IMR-90 (cell line): ENCODE results near the gene LAGE3. TPM values are rescaled to one million over a fixed set of nuclear protein-coding genes. Genes with fewer than 3 reads are reported as not detected.

Experiments
- ATAC-seq: fragments of 200-7000 bp; cut with Tn5 transposase; 2 replicates; pipeline ENCODE4 v1.9.1; 2020; ENCODE audit warnings: low read depth, mild to moderate bottlenecking, moderate library complexity
- BruUV-seq: library from RNA; stranded (reverse); fragments of 400-500 nt; replicated peaks from 2 replicates; lab custom pipeline; 2021; lab: Mats Ljungman, UMichigan
- CTCF ChIA-PET: fragments of 300-600 bp; formaldehyde crosslinking; extraction: SDS; loops from one replicate; lab custom pipeline; 2021; ENCODE audit warnings: antibody characterized with exemption; lab: Yijun Ruan, JAX
- POLR2A ChIA-PET: fragments of 300-600 bp; sonication (Branson Sonifier 250); formaldehyde crosslinking; loops from one replicate; lab custom pipeline; 2022; ENCODE audit warnings: antibody characterized with exemption; ENCODE audit not compliant: unreplicated experiment; lab: Charles Lee
- DNase-seq: peaks from one replicate; pipeline ENCODE4 v3.0.0; 2013
- H2AFZ ChIP-seq: replicated peaks from 2 replicates; pipeline ENCODE3; 2013; ENCODE audit warnings: low read length, mild to moderate bottlenecking; ENCODE audit not compliant: poor library complexity
- H2AK5ac ChIP-seq: 2 replicates; pipeline ENCODE4 v1.6.1; 2013; ENCODE audit warnings: low read depth, low read length, inconsistent platforms
- H2AK9ac ChIP-seq: replicated peaks from 2 replicates; pipeline ENCODE3; 2013; ENCODE audit warnings: mild to moderate bottlenecking, low read depth, low read length, moderate library complexity; ENCODE audit not compliant: poor library complexity
- H2BK120ac ChIP-seq: 2 replicates; pipeline ENCODE4 v1.6.1; 2013; ENCODE audit warnings: low read depth, low read length, inconsistent platforms
- H2BK15ac ChIP-seq: 3 replicates; pipeline ENCODE4 v1.6.1; 2013; ENCODE audit warnings: low read depth, low read length, inconsistent platforms
- H2BK20ac ChIP-seq: 2 replicates; pipeline ENCODE4 v1.6.1; 2013; ENCODE audit warnings: low read depth, mild to moderate bottlenecking, inconsistent platforms, low read length, moderate library complexity
- H2BK5ac ChIP-seq: 2 replicates; pipeline ENCODE4 v1.6.1; 2013; ENCODE audit warnings: mild to moderate bottlenecking, low read depth, low read length, inconsistent platforms; ENCODE audit not compliant: poor library complexity, severe bottlenecking
- H3K14ac ChIP-seq: replicated peaks from 2 replicates; pipeline ENCODE4 v1.6.1; 2013; ENCODE audit warnings: low read depth, low read length, inconsistent platforms
- H3K18ac ChIP-seq: 2 replicates; pipeline ENCODE4 v1.6.1; 2013; ENCODE audit warnings: low read depth, low read length, control low read depth
- H3K23ac ChIP-seq: 2 replicates; pipeline ENCODE4 v1.6.1; 2013; ENCODE audit warnings: low read depth, low read length, inconsistent platforms
- H3K27ac ChIP-seq: 2 replicates; pipeline ENCODE4 v1.5.1; 2013; ENCODE audit warnings: mild to moderate bottlenecking, control low read depth, low read length; ENCODE audit not compliant: insufficient read depth
- H3K27me3 ChIP-seq: 2 replicates; pipeline ENCODE4 v1.6.1; 2013; ENCODE audit warnings: low read length; ENCODE audit not compliant: control insufficient read depth, insufficient read depth
- H3K36me3 ChIP-seq: 2 replicates; pipeline ENCODE4 v1.6.1; 2013; ENCODE audit warnings: low read length, mixed read lengths; ENCODE audit not compliant: control insufficient read depth, insufficient read depth
- H3K4ac ChIP-seq: 2 replicates; pipeline ENCODE4 v1.6.1; 2013; ENCODE audit warnings: low read depth, low read length, inconsistent platforms
- H3K4me1 ChIP-seq: 2 replicates; pipeline ENCODE4 v1.6.1; 2013; ENCODE audit warnings: low read length, mixed read lengths; ENCODE audit not compliant: control insufficient read depth, insufficient read depth
- H3K4me2 ChIP-seq: 2 replicates; pipeline ENCODE4 v1.6.1; 2013; ENCODE audit warnings: low read depth, mild to moderate bottlenecking, control low read depth, low read length, moderate library complexity
- H3K4me3 ChIP-seq: 2 replicates; pipeline ENCODE4 v1.5.1; 2013; ENCODE audit warnings: low read depth, mild to moderate bottlenecking, control low read depth, low read length, moderate library complexity; ENCODE audit not compliant: insufficient read depth
- H3K56ac ChIP-seq: 2 replicates; pipeline ENCODE4 v1.6.1; 2013; ENCODE audit warnings: low read length, inconsistent platforms; ENCODE audit not compliant: insufficient read depth; ENCODE audit errors: extremely low read depth
- H3K79me1 ChIP-seq, 2 experiments: 2 replicates each; pipeline ENCODE4 v1.6.1; 2013; ENCODE audit warnings: low read length in 2 of 2, inconsistent platforms in 1 of 2, low read depth in 1 of 2
- H3K9ac ChIP-seq: 2 replicates; pipeline ENCODE4 v1.6.1; 2013; ENCODE audit warnings: low read depth, low read length, control low read depth
- H3K9me1 ChIP-seq: 2 replicates; pipeline ENCODE4 v1.6.1; 2013; ENCODE audit warnings: low read length, inconsistent platforms; ENCODE audit not compliant: insufficient read depth
- H3K9me3 ChIP-seq: 2 replicates; pipeline ENCODE4 v1.6.1; 2013; ENCODE audit warnings: low read length; ENCODE audit not compliant: control insufficient read depth, insufficient read depth
- H4K20me1 ChIP-seq: 2 replicates; pipeline ENCODE4 v1.6.1; 2013; ENCODE audit warnings: low read length, inconsistent platforms; ENCODE audit not compliant: insufficient read depth
- H4K5ac ChIP-seq: 2 replicates; pipeline ENCODE4 v1.6.1; 2013; ENCODE audit warnings: mild to moderate bottlenecking, low read depth, low read length, control low read depth
- H4K8ac ChIP-seq, 2 experiments: 2 replicates each; pipeline ENCODE4 v1.6.1; 2013; ENCODE audit warnings: low read depth in 2 of 2, low read length in 2 of 2, control low read depth in 1 of 2, inconsistent platforms in 1 of 2
- H4K91ac ChIP-seq: 2 replicates; pipeline ENCODE4 v1.6.1; 2013; ENCODE audit warnings: low read depth, low read length, inconsistent platforms; ENCODE audit not compliant: insufficient read depth
- BHLHE40 ChIP-seq: fragments of 150-350 bp; IDR thresholded peaks from 2 replicates; pipeline ENCODE4 v1.6.1; 2016; ENCODE audit warnings: mild to moderate bottlenecking, low read depth, low read length
- CEBPB ChIP-seq: IDR thresholded peaks from 2 replicates; pipeline ENCODE4 v1.6.1; 2012; ENCODE audit warnings: low read depth, low read length, improper control_type of control experiment
- CHD1 ChIP-seq: IDR thresholded peaks from 2 replicates; pipeline ENCODE4 v1.6.1; 2012; ENCODE audit warnings: low read depth, low read length, improper control_type of control experiment
- FOS ChIP-seq: fragments of 150-350 bp; IDR thresholded peaks from 2 replicates; pipeline ENCODE4 v1.6.1; 2016; ENCODE audit warnings: low read depth, low read length
- MAFK ChIP-seq: IDR thresholded peaks from 2 replicates; pipeline ENCODE4 v1.6.1; 2012; ENCODE audit warnings: low read depth, low read length, improper control_type of control experiment
- MAZ ChIP-seq: IDR thresholded peaks from 2 replicates; pipeline ENCODE4 v1.6.1; 2012; ENCODE audit warnings: low read depth, mild to moderate bottlenecking, low read length, improper control_type of control experiment, moderate library complexity, borderline replicate concordance
- MXI1 ChIP-seq: IDR thresholded peaks from 2 replicates; pipeline ENCODE4 v1.6.1; 2012; ENCODE audit warnings: low read depth, mild to moderate bottlenecking, low read length, moderate library complexity, borderline replicate concordance
- NFE2L2 ChIP-seq: fragments of 150-350 bp; IDR thresholded peaks from 2 replicates; pipeline ENCODE4 v1.6.1; 2016; ENCODE audit warnings: low read depth, mild to moderate bottlenecking, low read length
- POLR2A ChIP-seq: IDR thresholded peaks from 2 replicates; pipeline ENCODE4 v1.6.1; 2012; ENCODE audit warnings: mild to moderate bottlenecking, low read depth, low read length
- RAD21 ChIP-seq: IDR thresholded peaks from 2 replicates; pipeline ENCODE4 v1.6.1; 2012; ENCODE audit warnings: low read length, improper control_type of control experiment
- RCOR1 ChIP-seq: IDR thresholded peaks from 2 replicates; pipeline ENCODE4 v1.6.1; 2012; ENCODE audit warnings: mild to moderate bottlenecking, low read length, improper control_type of control experiment; ENCODE audit not compliant: insufficient replicate concordance
- RFX5 ChIP-seq: IDR thresholded peaks from 2 replicates; pipeline ENCODE4 v1.8.0; 2012; ENCODE audit warnings: low read depth, mild to moderate bottlenecking, low read length, moderate library complexity
- SMC3 ChIP-seq: fragments of 150-350 bp; IDR thresholded peaks from 2 replicates; pipeline ENCODE4 v1.6.1; 2016; ENCODE audit warnings: low read depth, mild to moderate bottlenecking, antibody characterized with exemption, low read length, moderate library complexity
- WGBS, 2 experiments: methylation state at CpG; one replicate each; pipeline versions ENCODE4 v1.1.5 to v1.1.7; 2013; ENCODE audit warnings: missing lambda C conversion rate in 2 of 2; ENCODE audit not compliant: insufficient read length in 1 of 2; ENCODE audit errors: extremely low coverage in 2 of 2; 5-methylcytosine and 5-hydroxymethylcytosine counted together
- dilution Hi-C: fragments of 300-500 bp; cut with HindIII; formaldehyde crosslinking; loops from one replicate; pipeline ENCODE4 v1.14.3; 2018; ENCODE audit warnings: low sequenced_read_pairs; ENCODE audit not compliant: unreplicated experiment
- in situ Hi-C: fragments of 300-500 bp; cut with MboI; formaldehyde crosslinking; loops from 3 replicates; pipeline ENCODE4 v1.14.3; 2019; ENCODE audit warnings: low sequenced_read_pairs, inconsistent platforms, mixed read lengths
- intact Hi-C: fragments of 100-400 bp; cut with micrococcal nuclease; formaldehyde crosslinking; loops from 2 replicates; pipeline ENCODE4 v1.10.0; 2022
- polyA plus RNA-seq, 3 experiments: library from polyadenylated mRNA; depleted of rRNA; stranded (reverse); fragments of >200 nt; gene quantifications; 2 replicates each; pipeline ENCODE4 v1.2.3, GENCODE V29; 2012; ENCODE audit warnings: low replicate concordance in 1 of 3
- total RNA-seq: library from RNA; depleted of rRNA; stranded (reverse); fragments of >200 nt; gene quantifications from 2 replicates; pipeline ENCODE4 v1.2.3, GENCODE V29; 2012
- TF ChIP-seq, protein P1 (sequence below): fragments of 150-350 bp; IDR thresholded peaks from 2 replicates; pipeline ENCODE4 v1.6.1; 2016; ENCODE audit warnings: low read depth, mild to moderate bottlenecking, low read length, moderate library complexity, borderline replicate concordance
- TF ChIP-seq, protein P2 (sequence below): conservative IDR thresholded peaks from 2 replicates; pipeline ENCODE4 v1.5.1; 2012; ENCODE audit warnings: mild to moderate bottlenecking, low read depth, low read length, improper control_type of control experiment
- TF ChIP-seq, protein P3 (sequence below): fragments of 150-350 bp; IDR thresholded peaks from 2 replicates; pipeline ENCODE4 v1.6.1; 2017; ENCODE audit warnings: mild to moderate bottlenecking, antibody characterized with exemption, low read length, low read depth

LAGE3 gene
- total and polyA plus RNA-seq, 2 of the 4 experiments (the other 2 are of a cell fraction): 3.6 to 14.8 TPM

DNA sequence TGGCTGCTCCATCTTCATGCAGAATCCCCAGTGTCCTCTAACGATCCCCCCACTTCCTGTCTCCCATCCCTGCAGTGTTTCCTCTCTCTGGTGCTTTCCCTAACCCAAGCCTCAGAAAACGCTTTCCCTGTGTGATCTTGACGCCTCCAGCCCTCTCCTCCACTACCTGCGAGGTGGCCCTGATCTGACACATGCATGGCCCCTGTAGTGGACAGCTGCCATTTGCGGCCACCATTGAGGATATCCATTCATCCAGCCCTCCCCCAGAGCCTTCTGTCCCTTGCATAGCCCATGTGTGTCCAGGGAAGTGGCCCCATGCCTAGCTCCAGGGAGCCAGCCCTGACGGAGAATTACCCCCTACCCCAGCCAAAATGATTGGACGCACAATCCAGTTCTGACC lies 4.2 kb upstream of the LAGE3 start:
- no peak overlapping the region for H3K18ac ChIP-seq
- H3K14ac ChIP-seq: no peak overlapping the region
- H3K27me3 ChIP-seq: no peaks in the 10 kb centered on the region
- no peaks in the 10 kb centered on the region for H3K9me3 ChIP-seq
- no peak overlapping the region for H3K9ac ChIP-seq
- no peak overlapping the region for H2BK15ac ChIP-seq
- H4K20me1 ChIP-seq: peaks cover 4% of the 10 kb centered on the region; the same call in 1 of the 2 replicates
- POLR2A ChIA-PET: no interaction called here
- dilution Hi-C loops: no loop called here
- no peak overlapping the region for H2AFZ ChIP-seq
- DNase-seq: no peak
- H4K91ac ChIP-seq: no peak overlapping the region
- H3K27ac ChIP-seq: no peak overlapping the region
- TF ChIP-seq MAZ (no peak), RFX5 (no peak), NFE2L2 (no peak), BHLHE40 (no peak), CEBPB (no peak), FOS (no peak), POLR2A (no peak), RAD21 (no peak), MXI1 (no peak), MAFK (no peak), RCOR1 (no peak), CHD1 (no peak), SMC3 (no peak)
- TF ChIP-seq, protein P1, sequence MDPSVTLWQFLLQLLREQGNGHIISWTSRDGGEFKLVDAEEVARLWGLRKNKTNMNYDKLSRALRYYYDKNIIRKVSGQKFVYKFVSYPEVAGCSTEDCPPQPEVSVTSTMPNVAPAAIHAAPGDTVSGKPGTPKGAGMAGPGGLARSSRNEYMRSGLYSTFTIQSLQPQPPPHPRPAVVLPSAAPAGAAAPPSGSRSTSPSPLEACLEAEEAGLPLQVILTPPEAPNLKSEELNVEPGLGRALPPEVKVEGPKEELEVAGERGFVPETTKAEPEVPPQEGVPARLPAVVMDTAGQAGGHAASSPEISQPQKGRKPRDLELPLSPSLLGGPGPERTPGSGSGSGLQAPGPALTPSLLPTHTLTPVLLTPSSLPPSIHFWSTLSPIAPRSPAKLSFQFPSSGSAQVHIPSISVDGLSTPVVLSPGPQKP: no peak
- TF ChIP-seq, protein P2, sequence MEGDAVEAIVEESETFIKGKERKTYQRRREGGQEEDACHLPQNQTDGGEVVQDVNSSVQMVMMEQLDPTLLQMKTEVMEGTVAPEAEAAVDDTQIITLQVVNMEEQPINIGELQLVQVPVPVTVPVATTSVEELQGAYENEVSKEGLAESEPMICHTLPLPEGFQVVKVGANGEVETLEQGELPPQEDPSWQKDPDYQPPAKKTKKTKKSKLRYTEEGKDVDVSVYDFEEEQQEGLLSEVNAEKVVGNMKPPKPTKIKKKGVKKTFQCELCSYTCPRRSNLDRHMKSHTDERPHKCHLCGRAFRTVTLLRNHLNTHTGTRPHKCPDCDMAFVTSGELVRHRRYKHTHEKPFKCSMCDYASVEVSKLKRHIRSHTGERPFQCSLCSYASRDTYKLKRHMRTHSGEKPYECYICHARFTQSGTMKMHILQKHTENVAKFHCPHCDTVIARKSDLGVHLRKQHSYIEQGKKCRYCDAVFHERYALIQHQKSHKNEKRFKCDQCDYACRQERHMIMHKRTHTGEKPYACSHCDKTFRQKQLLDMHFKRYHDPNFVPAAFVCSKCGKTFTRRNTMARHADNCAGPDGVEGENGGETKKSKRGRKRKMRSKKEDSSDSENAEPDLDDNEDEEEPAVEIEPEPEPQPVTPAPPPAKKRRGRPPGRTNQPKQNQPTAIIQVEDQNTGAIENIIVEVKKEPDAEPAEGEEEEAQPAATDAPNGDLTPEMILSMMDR: no peak
- TF ChIP-seq, protein P3, sequence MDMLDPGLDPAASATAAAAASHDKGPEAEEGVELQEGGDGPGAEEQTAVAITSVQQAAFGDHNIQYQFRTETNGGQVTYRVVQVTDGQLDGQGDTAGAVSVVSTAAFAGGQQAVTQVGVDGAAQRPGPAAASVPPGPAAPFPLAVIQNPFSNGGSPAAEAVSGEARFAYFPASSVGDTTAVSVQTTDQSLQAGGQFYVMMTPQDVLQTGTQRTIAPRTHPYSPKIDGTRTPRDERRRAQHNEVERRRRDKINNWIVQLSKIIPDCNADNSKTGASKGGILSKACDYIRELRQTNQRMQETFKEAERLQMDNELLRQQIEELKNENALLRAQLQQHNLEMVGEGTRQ: no peak
- no peak overlapping the region for H3K56ac ChIP-seq
- H2BK120ac ChIP-seq: no peak overlapping the region
- no TSS peak for BruUV-seq
- no peak overlapping the region for H2AK5ac ChIP-seq
- H3K36me3 ChIP-seq: peaks cover 14% of the 10 kb centered on the region; the same call in 1 of the 2 replicates
- 49% methylated on average over 4 of the region's 7 CpGs; no CpG with 5 or more reads in 1 of the 2 experiments for WGBS, 2 experiments
- no peak overlapping the region for H4K5ac ChIP-seq
- H3K9me1 ChIP-seq: no peaks in the 10 kb centered on the region
- H3K4me2 ChIP-seq: no peak overlapping the region
- no peak for ATAC-seq
- H3K4me1 ChIP-seq: peaks cover 2% of the 10 kb centered on the region; the same call in 1 of the 2 replicates
- in situ Hi-C loops: no loop called here
- H3K4ac ChIP-seq: no peak overlapping the region
- peak overlapping the region; percentile 47 for H2AK9ac ChIP-seq
- CTCF ChIA-PET: no interaction called here
- H4K8ac ChIP-seq: no peak overlapping the region
- intact Hi-C loops: no loop called here
- no peak overlapping the region for H2BK5ac ChIP-seq
- H2BK20ac ChIP-seq: no peak overlapping the region
- peaks cover 3 to 23% of the 10 kb centered on the region in 2 experiments; a peak in 3 of 4 replicates for H3K79me1 ChIP-seq
- H3K4me3 ChIP-seq: no peak overlapping the region
- H3K23ac ChIP-seq: no peak overlapping the region
